HepG2 (cell line): Measurements from ENCODE around the gene SERHL2. TPM values are rescaled to one million over a fixed set of nuclear protein-coding genes. Genes with fewer than 3 reads are reported as not detected.

ENCODE experiments used
- FOXP1 ChIP-seq, 2 experiments: fragments of 450-650 bp in 1 of 2; IDR thresholded peaks; 2 replicates each; pipeline ENCODE4 v1.6.1; 2017 to 2018; ENCODE audit warnings: antibody characterized with exemption in 1 of 2
- HNRNPK ChIP-seq: fragments of 200-400 bp; formaldehyde crosslinking; IDR thresholded peaks from 2 replicates; pipeline ENCODE4 v1.6.1; 2018; ENCODE audit warnings: low read length, low read depth, moderate library complexity, mild to moderate bottlenecking; ENCODE audit not compliant: poor library complexity, severe bottlenecking
- IKZF1 ChIP-seq: fragments of 450-650 bp; IDR thresholded peaks from 2 replicates; pipeline ENCODE4 v1.7.1; 2016
- JUNB ChIP-seq: sonication (generic); formaldehyde crosslinking; IDR thresholded peaks from 2 replicates; pipeline ENCODE4 v1.8.0; 2022; ENCODE audit warnings: missing genetic modification reagents, mild to moderate bottlenecking, borderline replicate concordance
- MAZ ChIP-seq, 2 experiments: sonication (generic) in 1 of 2; formaldehyde crosslinking in 1 of 2; IDR thresholded peaks; 2 replicates each; pipeline versions ENCODE4 v1.5.0 to v1.6.1; 2012 to 2020; ENCODE audit warnings: low read depth in 2 of 2, mild to moderate bottlenecking in 2 of 2, borderline replicate concordance in 1 of 2, improper control_type of control experiment in 1 of 2, low read length in 1 of 2, missing genetic modification reagents in 1 of 2, moderate library complexity in 1 of 2
- NFAT5 ChIP-seq: sonication (generic); formaldehyde crosslinking; IDR thresholded peaks from 2 replicates; pipeline ENCODE4 v1.4.0; 2020; ENCODE audit warnings: missing genetic modification reagents
- RBAK ChIP-seq: sonication (generic); formaldehyde crosslinking; IDR thresholded peaks from 2 replicates; pipeline ENCODE4 v1.5.1; 2020; ENCODE audit warnings: mild to moderate bottlenecking, missing genetic modification reagents
- TGIF2 ChIP-seq: IDR thresholded peaks from 2 replicates; pipeline ENCODE4 v1.6.1; 2016; ENCODE audit warnings: control low read depth, missing compliant biosample characterization
- THRA ChIP-seq: sonication (generic); formaldehyde crosslinking; IDR thresholded peaks from 2 replicates; pipeline ENCODE4 v1.4.0; 2020; ENCODE audit warnings: missing genetic modification reagents, borderline replicate concordance
- ZGPAT ChIP-seq: IDR thresholded peaks from 2 replicates; pipeline ENCODE4 v1.6.1; 2016; ENCODE audit warnings: mild to moderate bottlenecking
- ZNF317 ChIP-seq: sonication (generic); formaldehyde crosslinking; IDR thresholded peaks from 2 replicates; pipeline ENCODE4 v1.5.0; 2020; ENCODE audit warnings: mild to moderate bottlenecking, missing genetic modification reagents
- ZNF354B ChIP-seq: sonication (generic); formaldehyde crosslinking; IDR thresholded peaks from 2 replicates; pipeline ENCODE4 v1.8.0; 2022; ENCODE audit warnings: mild to moderate bottlenecking, missing genetic modification reagents
- ZNF496 ChIP-seq: sonication (generic); formaldehyde crosslinking; IDR thresholded peaks from 2 replicates; pipeline ENCODE4 v1.8.1; 2023; ENCODE audit warnings: mild to moderate bottlenecking, moderate library complexity, missing genetic modification reagents; ENCODE audit not compliant: insufficient replicate concordance
- ZNF564 ChIP-seq: sonication (generic); formaldehyde crosslinking; IDR thresholded peaks from 2 replicates; pipeline ENCODE4 v1.8.1; 2023; ENCODE audit warnings: mild to moderate bottlenecking, missing genetic modification reagents
- ZNF660 ChIP-seq: sonication (generic); formaldehyde crosslinking; IDR thresholded peaks from 2 replicates; pipeline ENCODE4 v1.5.1; 2020; ENCODE audit warnings: mild to moderate bottlenecking, low read depth, missing genetic modification reagents, borderline replicate concordance
- ZNF75D ChIP-seq: sonication (generic); formaldehyde crosslinking; IDR thresholded peaks from 2 replicates; pipeline ENCODE4 v1.8.1; 2023; ENCODE audit warnings: missing genetic modification reagents, mild to moderate bottlenecking, borderline replicate concordance
- polyA plus RNA-seq, 8 experiments: library from polyadenylated mRNA; depleted of rRNA in 3 of 8; stranded (reverse) in 7 of 8; unstranded in 1 of 8; fragments of >200 nt; fragmentation: Illumina TruSeq in 4 of 8; extraction: Trizol in 4 of 8; gene quantifications; 2 replicates each; pipeline versions ENCODE4 v1.2.1 to v1.2.3, GENCODE V29; 2011 to 2016; ENCODE audit warnings: low read depth in 4 of 8, missing spikeins in 1 of 8, mixed read lengths in 1 of 8; ENCODE audit not compliant: insufficient read depth in 1 of 8
- total RNA-seq, 5 experiments: library from RNA; depleted of rRNA; stranded (reverse); fragments of >200 nt; fragmentation: Illumina TruSeq; extraction: Trizol; gene quantifications; 2 replicates each; pipeline ENCODE4 v1.2.3, GENCODE V29; 2016; ENCODE audit warnings: low read depth in 1 of 5

Gene SERHL2
- total and polyA plus RNA-seq, 2 of the 13 experiments (the other 11 are each of a cell fraction or from before 2014, with no cell fraction given): 1.0 to 1.8 TPM

- TF ChIP-seq NFAT5 (peak; percentile 61; the same call in 1 of the 2 replicates), ZNF564 (CRISPR knock-in tag) (peak; percentile 41), ZNF354B (CRISPR knock-in tag) (peak; percentile 93; the same call in 1 of the 2 replicates), JUNB (CRISPR knock-in tag) (peak; percentile 82), ZNF660 (CRISPR knock-in tag) (no peak), HNRNPK (no peak), ZNF496 (CRISPR knock-in tag) (no peak), MAZ (IDR thresholded peaks at IDR 0.05; ENCODE audit: borderline replicate concordance, low read depth, low read length) (peak; percentile 81; the same call in 1 of the 2 replicates), MAZ (CRISPR knock-in tag; IDR thresholded peaks at IDR 0.05; ENCODE audit: low read depth) (no peak), THRA (CRISPR knock-in tag) (peak; percentile 64; the same call in 1 of the 2 replicates), IKZF1 (no peak), TGIF2 (CRISPR knock-in tag) (peak; percentile 68; the same call in 1 of the 2 replicates), ZNF75D (CRISPR knock-in tag) (0 out of 2 replicates have a peak, but pooled peaks have one; percentile 22), ZGPAT (CRISPR knock-in tag) (peak; percentile 100), FOXP1 (IDR thresholded peaks at IDR 0.05) (peak; percentile 33; the same call in 1 of the 2 replicates), FOXP1 (CRISPR knock-in tag; IDR thresholded peaks at IDR 0.05) (peak; percentile 65), RBAK (CRISPR knock-in tag) (peak; percentile 28; the same call in 1 of the 2 replicates), ZNF317 (peak; percentile 83; the same call in 1 of the 2 replicates)
Measured at GRCh38 chr22:42615092-42615859, 61.5 kb downstream of the SERHL2 start (continued).
